GM23338 (cell line): Measurements from ENCODE around the gene ZNF555. TPM values are rescaled to one million over a fixed set of nuclear protein-coding genes. Genes with fewer than 3 reads are reported as not detected.

Experiments used
- ATAC-seq: fragments of 200-7000 bp; cut with Tn5 transposase; 3 replicates; pipeline ENCODE4 v1.9.1; 2020
- DNase-seq: peaks from one replicate; pipeline ENCODE4 v3.0.0-alpha.2; 2015; ENCODE audit warnings: low spot score
- H2AFZ ChIP-seq: fragments of 200-600 bp; sonication (generic); 2 replicates; pipeline ENCODE4 v1.8.0; 2016; ENCODE audit warnings: antibody characterized with exemption, mild to moderate bottlenecking, moderate library complexity
- H3F3A ChIP-seq: fragments of 200-600 bp; sonication (generic); replicated peaks from 2 replicates; pipeline ENCODE4 v1.8.0; 2017; ENCODE audit warnings: antibody characterized with exemption, mixed run types, low read depth
- H3K27ac ChIP-seq: fragments of 200-600 bp; sonication (generic); 2 replicates; pipeline ENCODE4 v1.6.1; 2016; ENCODE audit warnings: low read depth
- H3K27me3 ChIP-seq: fragments of 200-600 bp; sonication (generic); 2 replicates; pipeline ENCODE4 v1.8.0; 2016; ENCODE audit warnings: mild to moderate bottlenecking, mixed run types, moderate library complexity; ENCODE audit not compliant: insufficient read depth
- H3K36me3 ChIP-seq: fragments of 200-600 bp; sonication (generic); 2 replicates; pipeline ENCODE4 v1.8.0; 2016; ENCODE audit warnings: mild to moderate bottlenecking; ENCODE audit not compliant: insufficient read depth
- H3K4me1 ChIP-seq: fragments of 200-600 bp; sonication (generic); 2 replicates; pipeline ENCODE4 v1.8.0; 2016; ENCODE audit warnings: mild to moderate bottlenecking, moderate library complexity; ENCODE audit not compliant: insufficient read depth
- H3K4me2 ChIP-seq: fragments of 200-600 bp; sonication (generic); 2 replicates; pipeline ENCODE4 v1.7.1; 2017; ENCODE audit warnings: mixed run types
- H3K4me3 ChIP-seq: fragments of 200-600 bp; sonication (generic); 2 replicates; pipeline ENCODE4 v1.6.1; 2016; ENCODE audit warnings: mixed run types
- H3K79me2 ChIP-seq: fragments of 200-600 bp; sonication (generic); replicated peaks from 2 replicates; pipeline ENCODE4 v1.8.0; 2017; ENCODE audit warnings: mild to moderate bottlenecking; ENCODE audit not compliant: insufficient read depth
- H3K9me2 ChIP-seq: fragments of 200-600 bp; sonication (generic); 2 replicates; pipeline ENCODE4 v1.8.0; 2017; ENCODE audit not compliant: insufficient read depth
- H4K20me1 ChIP-seq: fragments of 200-600 bp; sonication (generic); replicated peaks from 2 replicates; pipeline ENCODE4 v1.8.0; 2017; ENCODE audit warnings: mild to moderate bottlenecking; ENCODE audit not compliant: insufficient read depth
- H3K27ac Mint-ChIP-seq: 2 replicates; pipeline ENCODE4 v1.8.0; 2020; ENCODE audit warnings: inconsistent platforms, mild to moderate bottlenecking, moderate library complexity, mixed read lengths
- H3K27me3 Mint-ChIP-seq: 3 replicates; pipeline ENCODE4 v1.8.0; 2022; ENCODE audit warnings: low read depth, mild to moderate bottlenecking, moderate library complexity, mixed read lengths, inconsistent platforms; ENCODE audit not compliant: insufficient read depth, poor library complexity
- H3K36me3 Mint-ChIP-seq: 3 replicates; pipeline ENCODE4 v1.8.0; 2021; ENCODE audit warnings: low read depth, mild to moderate bottlenecking, inconsistent platforms, moderate library complexity, mixed read lengths
- H3K4me1 Mint-ChIP-seq: 3 replicates; pipeline ENCODE4 v1.8.0; 2020; ENCODE audit warnings: mild to moderate bottlenecking, inconsistent platforms, mixed read lengths
- H3K4me3 Mint-ChIP-seq: 3 replicates; pipeline ENCODE4 v1.8.0; 2021; ENCODE audit warnings: moderate library complexity, mild to moderate bottlenecking, inconsistent platforms, mixed read lengths
- H3K9me3 Mint-ChIP-seq: 3 replicates; pipeline ENCODE4 v1.8.0; 2020; ENCODE audit warnings: moderate library complexity, mild to moderate bottlenecking, inconsistent platforms, mixed read lengths
- CREB1 ChIP-seq: fragments of 250-450 bp; sonication (Bioruptor Pico); IDR thresholded peaks from 2 replicates; pipeline ENCODE4 v1.5.0; 2020; ENCODE audit warnings: low read depth, mild to moderate bottlenecking, moderate library complexity
- ETS1 ChIP-seq: IDR thresholded peaks from 2 replicates; pipeline ENCODE4 v1.6.1; 2016; ENCODE audit warnings: antibody characterized with exemption
- EZH2 ChIP-seq: fragments of 200-600 bp; sonication (generic); IDR thresholded peaks from one replicate; pipeline ENCODE4 v1.8.0; 2017; ENCODE audit warnings: antibody characterized with exemption, mild to moderate bottlenecking, low read depth; ENCODE audit not compliant: unreplicated experiment
- EZH2phosphoT487 ChIP-seq: fragments of 200-600 bp; sonication (generic); IDR thresholded peaks from one replicate; pipeline ENCODE4 v1.8.1; 2018; ENCODE audit warnings: antibody characterized with exemption; ENCODE audit not compliant: unreplicated experiment
- JUNB ChIP-seq: IDR thresholded peaks from one replicate; pipeline ENCODE4 v1.6.1; 2016; ENCODE audit warnings: antibody characterized with exemption; ENCODE audit not compliant: unreplicated experiment
- NANOG ChIP-seq: IDR thresholded peaks from 2 replicates; pipeline ENCODE4 v1.6.1; 2016; ENCODE audit warnings: antibody characterized with exemption, borderline replicate concordance
- POLR2AphosphoS5 ChIP-seq: IDR thresholded peaks from 2 replicates; pipeline ENCODE4 v1.6.1; 2016; ENCODE audit warnings: antibody characterized with exemption, low read depth
- REST ChIP-seq: IDR thresholded peaks from one replicate; pipeline ENCODE4 v1.6.1; 2018; ENCODE audit warnings: antibody characterized with exemption; ENCODE audit not compliant: unreplicated experiment
- STAT1 ChIP-seq: IDR thresholded peaks from one replicate; pipeline ENCODE4 v1.6.1; 2016; ENCODE audit warnings: antibody characterized with exemption; ENCODE audit not compliant: unreplicated experiment
- ZNF114 ChIP-seq: fragments of 250-450 bp; sonication (Bioruptor Pico); IDR thresholded peaks from 2 replicates; pipeline ENCODE4 v1.5.0; 2020; ENCODE audit warnings: mild to moderate bottlenecking, moderate library complexity
- ZNF331 ChIP-seq: fragments of 250-450 bp; sonication (Bioruptor Pico); IDR thresholded peaks from 2 replicates; pipeline ENCODE4 v1.5.0; 2020; ENCODE audit warnings: low read depth, mild to moderate bottlenecking, moderate library complexity
- polyA plus RNA-seq: library from polyadenylated mRNA; unstranded; fragments of >200 nt; fragmentation: Nextera tagmentation; extraction: Ambion mirVana; gene quantifications from 2 replicates; pipeline ENCODE4 v1.2.1, GENCODE V29; 2016
- total RNA-seq: library from RNA; depleted of rRNA; stranded (reverse); fragments of >200 nt; shearing (Covaris generic); gene quantifications from 2 replicates; pipeline ENCODE4 v1.2.3, GENCODE V29; 2014
- TF ChIP-seq, protein P1 (sequence below): fragments of 250-450 bp; sonication (Bioruptor Pico); IDR thresholded peaks from 2 replicates; pipeline ENCODE4 v1.5.0; 2020; ENCODE audit warnings: mild to moderate bottlenecking, moderate library complexity
- TF ChIP-seq, protein P2 (sequence below), 2 experiments: fragments of 200-600 bp in 1 of 2; sonication (generic) in 1 of 2; conservative IDR thresholded peaks; 2 replicates each; pipeline versions ENCODE4 v1.5.1 to v1.6.1; 2016 to 2017; ENCODE audit warnings: antibody characterized with exemption in 2 of 2, low read depth in 2 of 2, mild to moderate bottlenecking in 2 of 2, moderate library complexity in 1 of 2

The ZNF555 gene
- total and polyA plus RNA-seq, 2 experiments from 2014 or later = 3.5 to 7.5 TPM

- DNase-seq = no peak
- no peaks in the 10 kb centered on the region for H3K27me3 ChIP-seq
- no peak overlapping the region for H3K27ac ChIP-seq
- no peaks in the 10 kb centered on the region for H3K9me2 ChIP-seq
- H3K36me3 ChIP-seq = no peaks in the 10 kb centered on the region; the same call in 1 of the 2 replicates
- H3K9me3 Mint-ChIP-seq = no peaks in the 10 kb centered on the region; the same call in 2 of the 3 replicates
- no peak overlapping the region for H2AFZ ChIP-seq
- no peaks in the 10 kb centered on the region for H3K79me2 ChIP-seq
- no peaks in the 10 kb centered on the region for H3F3A ChIP-seq
- H3K27me3 Mint-ChIP-seq = peaks cover 7% of the 10 kb centered on the region
- no peak overlapping the region for H3K4me2 ChIP-seq
- H3K4me1 Mint-ChIP-seq = no peaks in the 10 kb centered on the region
- peaks cover 19% of the 10 kb centered on the region for H3K36me3 Mint-ChIP-seq
- H3K4me3 Mint-ChIP-seq = no peak overlapping the region
- no peaks in the 10 kb centered on the region for H4K20me1 ChIP-seq
- no peak overlapping the region for H3K27ac Mint-ChIP-seq
- no peak for ATAC-seq
- H3K4me3 ChIP-seq = no peak overlapping the region
- TF ChIP-seq STAT1 (no peak), ZNF331 (CRISPR knock-in tag) (no peak), NANOG (no peak), EZH2 (no peak), POLR2AphosphoS5 (no peak), ZNF114 (CRISPR knock-in tag) (no peak), CREB1 (CRISPR knock-in tag) (no peak), EZH2phosphoT487 (no peak), REST (no peak), ETS1 (no peak), JUNB (no peak)
- TF ChIP-seq, protein P1, sequence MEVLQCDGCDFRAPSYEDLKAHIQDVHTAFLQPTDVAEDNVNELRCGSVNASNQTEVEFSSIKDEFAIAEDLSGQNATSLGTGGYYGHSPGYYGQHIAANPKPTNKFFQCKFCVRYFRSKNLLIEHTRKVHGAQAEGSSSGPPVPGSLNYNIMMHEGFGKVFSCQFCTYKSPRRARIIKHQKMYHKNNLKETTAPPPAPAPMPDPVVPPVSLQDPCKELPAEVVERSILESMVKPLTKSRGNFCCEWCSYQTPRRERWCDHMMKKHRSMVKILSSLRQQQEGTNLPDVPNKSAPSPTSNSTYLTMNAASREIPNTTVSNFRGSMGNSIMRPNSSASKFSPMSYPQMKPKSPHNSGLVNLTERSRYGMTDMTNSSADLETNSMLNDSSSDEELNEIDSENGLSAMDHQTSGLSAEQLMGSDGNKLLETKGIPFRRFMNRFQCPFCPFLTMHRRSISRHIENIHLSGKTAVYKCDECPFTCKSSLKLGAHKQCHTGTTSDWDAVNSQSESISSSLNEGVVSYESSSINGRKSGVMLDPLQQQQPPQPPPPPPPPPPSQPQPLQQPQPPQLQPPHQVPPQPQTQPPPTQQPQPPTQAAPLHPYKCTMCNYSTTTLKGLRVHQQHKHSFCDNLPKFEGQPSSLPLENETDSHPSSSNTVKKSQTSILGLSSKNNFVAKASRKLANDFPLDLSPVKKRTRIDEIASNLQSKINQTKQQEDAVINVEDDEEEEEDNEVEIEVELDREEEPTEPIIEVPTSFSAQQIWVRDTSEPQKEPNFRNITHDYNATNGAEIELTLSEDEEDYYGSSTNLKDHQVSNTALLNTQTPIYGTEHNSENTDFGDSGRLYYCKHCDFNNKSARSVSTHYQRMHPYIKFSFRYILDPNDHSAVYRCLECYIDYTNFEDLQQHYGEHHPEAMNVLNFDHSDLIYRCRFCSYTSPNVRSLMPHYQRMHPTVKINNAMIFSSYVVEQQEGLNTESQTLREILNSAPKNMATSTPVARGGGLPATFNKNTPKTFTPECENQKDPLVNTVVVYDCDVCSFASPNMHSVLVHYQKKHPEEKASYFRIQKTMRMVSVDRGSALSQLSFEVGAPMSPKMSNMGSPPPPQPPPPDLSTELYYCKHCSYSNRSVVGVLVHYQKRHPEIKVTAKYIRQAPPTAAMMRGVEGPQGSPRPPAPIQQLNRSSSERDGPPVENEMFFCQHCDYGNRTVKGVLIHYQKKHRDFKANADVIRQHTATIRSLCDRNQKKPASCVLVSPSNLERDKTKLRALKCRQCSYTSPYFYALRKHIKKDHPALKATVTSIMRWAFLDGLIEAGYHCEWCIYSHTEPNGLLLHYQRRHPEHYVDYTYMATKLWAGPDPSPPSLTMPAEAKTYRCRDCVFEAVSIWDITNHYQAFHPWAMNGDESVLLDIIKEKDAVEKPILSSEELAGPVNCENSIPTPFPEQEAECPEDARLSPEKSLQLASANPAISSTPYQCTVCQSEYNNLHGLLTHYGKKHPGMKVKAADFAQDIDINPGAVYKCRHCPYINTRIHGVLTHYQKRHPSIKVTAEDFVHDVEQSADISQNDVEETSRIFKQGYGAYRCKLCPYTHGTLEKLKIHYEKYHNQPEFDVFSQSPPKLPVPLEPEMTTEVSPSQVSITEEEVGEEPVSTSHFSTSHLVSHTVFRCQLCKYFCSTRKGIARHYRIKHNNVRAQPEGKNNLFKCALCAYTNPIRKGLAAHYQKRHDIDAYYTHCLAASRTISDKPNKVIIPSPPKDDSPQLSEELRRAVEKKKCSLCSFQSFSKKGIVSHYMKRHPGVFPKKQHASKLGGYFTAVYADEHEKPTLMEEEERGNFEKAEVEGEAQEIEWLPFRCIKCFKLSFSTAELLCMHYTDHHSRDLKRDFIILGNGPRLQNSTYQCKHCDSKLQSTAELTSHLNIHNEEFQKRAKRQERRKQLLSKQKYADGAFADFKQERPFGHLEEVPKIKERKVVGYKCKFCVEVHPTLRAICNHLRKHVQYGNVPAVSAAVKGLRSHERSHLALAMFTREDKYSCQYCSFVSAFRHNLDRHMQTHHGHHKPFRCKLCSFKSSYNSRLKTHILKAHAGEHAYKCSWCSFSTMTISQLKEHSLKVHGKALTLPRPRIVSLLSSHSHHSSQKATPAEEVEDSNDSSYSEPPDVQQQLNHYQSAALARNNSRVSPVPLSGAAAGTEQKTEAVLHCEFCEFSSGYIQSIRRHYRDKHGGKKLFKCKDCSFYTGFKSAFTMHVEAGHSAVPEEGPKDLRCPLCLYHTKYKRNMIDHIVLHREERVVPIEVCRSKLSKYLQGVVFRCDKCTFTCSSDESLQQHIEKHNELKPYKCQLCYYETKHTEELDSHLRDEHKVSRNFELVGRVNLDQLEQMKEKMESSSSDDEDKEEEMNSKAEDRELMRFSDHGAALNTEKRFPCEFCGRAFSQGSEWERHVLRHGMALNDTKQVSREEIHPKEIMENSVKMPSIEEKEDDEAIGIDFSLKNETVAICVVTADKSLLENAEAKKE = no peak
- TF ChIP-seq, protein P2, sequence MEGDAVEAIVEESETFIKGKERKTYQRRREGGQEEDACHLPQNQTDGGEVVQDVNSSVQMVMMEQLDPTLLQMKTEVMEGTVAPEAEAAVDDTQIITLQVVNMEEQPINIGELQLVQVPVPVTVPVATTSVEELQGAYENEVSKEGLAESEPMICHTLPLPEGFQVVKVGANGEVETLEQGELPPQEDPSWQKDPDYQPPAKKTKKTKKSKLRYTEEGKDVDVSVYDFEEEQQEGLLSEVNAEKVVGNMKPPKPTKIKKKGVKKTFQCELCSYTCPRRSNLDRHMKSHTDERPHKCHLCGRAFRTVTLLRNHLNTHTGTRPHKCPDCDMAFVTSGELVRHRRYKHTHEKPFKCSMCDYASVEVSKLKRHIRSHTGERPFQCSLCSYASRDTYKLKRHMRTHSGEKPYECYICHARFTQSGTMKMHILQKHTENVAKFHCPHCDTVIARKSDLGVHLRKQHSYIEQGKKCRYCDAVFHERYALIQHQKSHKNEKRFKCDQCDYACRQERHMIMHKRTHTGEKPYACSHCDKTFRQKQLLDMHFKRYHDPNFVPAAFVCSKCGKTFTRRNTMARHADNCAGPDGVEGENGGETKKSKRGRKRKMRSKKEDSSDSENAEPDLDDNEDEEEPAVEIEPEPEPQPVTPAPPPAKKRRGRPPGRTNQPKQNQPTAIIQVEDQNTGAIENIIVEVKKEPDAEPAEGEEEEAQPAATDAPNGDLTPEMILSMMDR (conservative IDR thresholded peaks at IDR 0.05; ENCODE audit: low read depth in 2 of 2) = no peak
- no peaks in the 10 kb centered on the region for H3K4me1 ChIP-seq
These were observed 29.4 kb upstream of the ZNF555 start for GRCh38 chr19:2811735-2812413.
